GM21529 (cell line): Measurements from ENCODE around the gene CFAP92.

Experiments used
- ATAC-seq: cut with Tn5 transposase; IDR thresholded peaks from one replicate; pipeline ENCODE4 v1.9.1; 2021; ENCODE audit not compliant: unreplicated experiment

Gene CFAP92

GRCh38 chr3:128993461-128994172, at the start of gene CFAP92:
TSS of gene CFAP92 (minus strand) at chr3:128994076. CDS start at chr3:128993304, 772 bp downstream.
- peak; percentile 95 for ATAC-seq

DNA sequence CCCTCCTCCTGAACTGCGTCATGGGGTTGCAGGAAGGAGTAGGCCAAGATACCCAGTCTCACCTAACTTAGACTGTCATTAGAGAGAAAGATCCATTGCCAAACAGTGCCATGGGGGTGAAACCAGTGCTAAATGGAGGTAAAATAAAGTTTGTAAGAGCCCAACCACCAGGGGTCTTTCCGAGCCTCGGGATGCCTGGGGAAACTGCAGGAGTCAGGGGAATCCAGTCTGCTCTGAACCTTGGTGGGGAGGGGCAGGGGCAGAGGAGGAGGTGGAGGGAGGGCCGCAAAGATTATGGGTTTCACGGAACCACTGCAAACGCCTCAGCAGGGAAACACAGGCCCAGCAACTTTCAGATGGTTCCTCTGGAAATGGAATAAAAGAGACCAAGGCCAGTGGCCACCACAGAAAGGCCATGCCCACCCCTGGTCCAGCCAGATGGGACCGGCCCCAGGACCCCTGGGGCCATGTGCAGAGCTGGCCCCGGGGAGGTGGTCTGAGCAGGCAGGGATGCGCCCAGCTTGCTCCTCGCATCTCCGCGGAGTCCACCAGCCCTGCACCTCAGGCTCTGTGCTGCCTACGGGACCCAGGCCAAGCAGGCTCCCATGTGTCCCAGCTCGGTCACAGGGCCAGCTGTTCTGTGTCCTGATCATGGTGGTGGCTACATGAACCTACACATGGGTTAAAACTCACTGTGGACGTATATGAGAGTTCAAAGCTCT, 46.9 kb upstream of the CFAP92 start:
- ATAC-seq: no peak

- no peak for ATAC-seq
These were observed 46.1 kb upstream of the CFAP92 start for GRCh38 chr3:129040039-129040336.

- ATAC-seq: no peak
These were observed 45.6 kb upstream of the CFAP92 start for GRCh38 chr3:129039271-129040038.

DNA sequence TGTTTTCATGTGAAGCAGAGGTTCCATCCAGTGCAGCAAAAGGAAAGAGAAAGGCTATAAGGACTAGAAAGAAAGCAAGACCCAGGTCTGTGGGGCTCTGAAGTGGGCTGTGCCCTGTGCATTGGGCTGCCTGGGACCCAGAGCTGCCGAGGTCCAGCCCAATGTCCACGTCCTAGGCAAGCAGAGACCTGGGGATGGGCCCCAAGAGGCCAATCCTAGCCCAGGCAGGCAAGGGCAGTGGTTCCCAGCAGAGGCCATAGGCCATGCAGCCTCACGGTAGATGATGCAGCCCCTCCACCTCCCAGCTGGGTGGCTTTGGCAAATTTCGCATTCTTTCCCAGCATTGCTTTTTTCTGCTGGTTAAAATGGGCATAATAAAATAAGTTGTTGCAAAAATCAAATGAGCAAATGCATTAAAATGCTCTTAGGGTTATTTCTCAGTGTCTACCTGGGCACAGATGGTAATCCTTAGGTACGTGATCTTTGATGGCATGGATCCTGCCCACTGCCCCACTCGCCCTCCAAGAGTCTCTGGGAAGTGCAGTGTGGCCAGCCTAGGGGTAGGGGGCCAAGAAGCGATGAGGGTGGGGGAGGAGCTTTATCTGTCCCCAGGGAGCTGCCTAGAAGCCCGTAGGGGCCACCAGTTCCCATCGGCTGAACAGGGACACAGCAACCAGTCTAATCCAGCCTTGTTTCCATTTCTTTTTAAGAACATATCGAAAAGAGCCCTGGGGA, 44.4 kb upstream of the CFAP92 start:
- no peak for ATAC-seq

- no peak for ATAC-seq
These were observed 43.2 kb upstream of the CFAP92 start for GRCh38 chr3:129037093-129037419.

DNA sequence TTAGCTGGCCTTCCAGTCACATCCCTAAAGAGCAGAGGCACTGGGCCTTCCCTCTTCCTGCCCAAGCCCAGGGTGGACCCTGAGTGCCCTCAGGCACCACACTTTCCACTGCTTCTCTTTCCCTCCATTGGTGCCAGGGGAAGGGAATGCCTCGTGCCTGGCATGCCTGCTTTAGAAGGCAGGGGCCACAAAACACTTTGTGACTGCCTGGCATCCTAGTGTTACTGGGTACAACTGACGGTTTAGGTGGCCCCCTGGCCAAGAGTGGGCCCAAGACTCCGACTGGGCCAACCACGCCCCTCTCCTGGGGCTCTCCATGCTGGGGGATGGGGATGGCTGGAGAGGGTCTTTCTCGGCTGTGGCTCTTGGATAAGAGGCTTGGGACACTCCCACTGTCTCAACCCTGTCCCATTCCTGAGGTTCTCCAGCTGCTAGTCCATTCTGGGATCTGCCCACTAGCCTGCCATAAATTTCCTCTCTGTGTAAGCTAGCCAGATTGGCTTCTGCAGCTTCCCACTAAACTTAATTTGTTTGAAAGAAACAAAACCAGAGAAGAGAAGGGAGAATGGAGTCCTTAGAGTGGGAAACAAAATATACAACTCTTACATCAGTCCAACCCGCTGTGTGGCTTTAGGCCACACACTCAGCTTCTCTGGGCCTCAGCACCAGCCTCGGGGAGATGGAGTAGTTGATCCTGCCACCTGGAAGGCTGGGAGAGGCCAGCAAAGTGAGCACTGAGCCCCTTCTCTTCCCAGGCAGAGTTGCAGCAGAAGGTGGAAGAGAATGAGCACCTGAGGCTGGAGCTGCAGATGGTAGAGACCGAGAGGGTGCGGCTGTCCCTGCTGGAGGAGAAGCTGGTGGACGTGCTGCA, 42.6 kb upstream of the CFAP92 start:
- ATAC-seq: no peak

- no peak for ATAC-seq
These were observed 41.7 kb upstream of the CFAP92 start for GRCh38 chr3:129035360-129036221.

GRCh38 chr3:129034642-129035041, 40.8 kb upstream of the CFAP92 start:
- no peak for ATAC-seq

DNA sequence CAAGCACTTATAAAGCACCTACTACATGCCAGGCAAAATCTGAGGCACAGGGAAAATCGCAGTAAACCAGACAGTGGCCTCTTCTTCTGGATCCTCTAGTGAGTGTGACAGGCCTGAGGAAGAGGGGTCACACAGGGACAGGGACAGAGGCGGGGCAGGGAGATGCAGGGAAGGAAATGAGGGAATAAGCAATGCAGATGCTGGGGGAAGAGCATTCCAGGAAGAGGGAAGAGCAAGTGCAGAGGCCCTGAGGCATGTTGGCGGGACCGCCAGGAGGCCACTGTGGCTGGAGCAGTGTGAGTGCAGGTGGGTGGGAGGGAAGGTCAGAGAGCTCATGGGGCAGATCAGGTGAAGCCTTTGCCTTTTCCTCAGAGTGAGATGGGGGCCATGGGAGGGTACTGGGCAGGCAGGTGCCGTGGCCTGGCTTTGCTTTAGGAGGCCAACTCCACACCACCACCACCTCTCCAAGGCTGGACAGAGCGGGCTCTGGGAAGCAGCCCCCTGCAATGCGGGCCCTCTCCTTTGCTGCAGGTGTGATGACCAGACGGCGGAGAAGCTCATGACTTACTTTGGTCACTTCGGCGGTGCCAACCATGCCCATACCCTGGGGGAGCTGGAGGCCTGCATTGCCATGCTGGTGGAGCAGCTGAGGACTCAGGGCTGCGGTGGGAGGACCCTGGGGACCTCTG, 39.9 kb upstream of the CFAP92 start:
- no peak for ATAC-seq

DNA sequence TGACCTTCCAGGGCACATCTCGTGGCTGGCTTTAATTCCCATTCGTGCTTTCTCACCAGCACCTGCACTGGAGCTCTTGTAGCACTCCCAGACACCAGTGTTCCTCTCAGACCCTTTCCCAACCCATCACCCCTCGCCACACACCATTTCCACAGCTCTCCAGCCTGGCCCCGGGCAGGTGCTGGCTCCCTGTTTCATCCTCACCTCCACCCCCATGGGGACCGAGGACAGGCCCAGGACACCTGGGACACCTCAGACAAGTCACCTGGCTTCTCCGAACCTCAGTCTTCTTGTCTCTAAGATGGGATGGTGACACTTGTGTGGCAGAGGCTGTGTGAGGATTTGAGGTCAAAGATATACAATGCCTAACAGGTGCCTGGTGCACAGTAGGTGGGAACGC, 39.3 kb upstream of the CFAP92 start:
- ATAC-seq: no peak

DNA sequence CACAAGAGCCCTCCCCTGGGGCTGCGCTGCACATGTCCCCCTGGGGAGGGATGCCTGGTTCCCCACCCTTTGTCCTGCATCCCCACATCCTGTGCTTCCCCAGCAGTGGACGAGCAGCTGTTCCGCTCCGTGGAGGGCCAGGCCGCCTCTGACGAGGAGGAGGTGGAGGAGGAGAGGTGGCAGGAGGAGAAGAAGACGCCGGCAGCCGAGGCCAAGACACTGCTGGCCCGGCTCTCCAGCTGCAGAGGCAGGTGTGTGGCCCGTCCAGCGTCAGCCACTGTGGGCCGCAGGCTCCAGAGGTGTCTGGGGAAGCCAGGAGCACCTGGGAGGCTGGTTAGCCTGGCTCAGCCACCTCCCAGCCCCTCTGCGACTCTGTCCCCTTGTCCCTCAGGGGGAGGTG, 38.8 kb upstream of the CFAP92 start:
- ATAC-seq: no peak

DNA sequence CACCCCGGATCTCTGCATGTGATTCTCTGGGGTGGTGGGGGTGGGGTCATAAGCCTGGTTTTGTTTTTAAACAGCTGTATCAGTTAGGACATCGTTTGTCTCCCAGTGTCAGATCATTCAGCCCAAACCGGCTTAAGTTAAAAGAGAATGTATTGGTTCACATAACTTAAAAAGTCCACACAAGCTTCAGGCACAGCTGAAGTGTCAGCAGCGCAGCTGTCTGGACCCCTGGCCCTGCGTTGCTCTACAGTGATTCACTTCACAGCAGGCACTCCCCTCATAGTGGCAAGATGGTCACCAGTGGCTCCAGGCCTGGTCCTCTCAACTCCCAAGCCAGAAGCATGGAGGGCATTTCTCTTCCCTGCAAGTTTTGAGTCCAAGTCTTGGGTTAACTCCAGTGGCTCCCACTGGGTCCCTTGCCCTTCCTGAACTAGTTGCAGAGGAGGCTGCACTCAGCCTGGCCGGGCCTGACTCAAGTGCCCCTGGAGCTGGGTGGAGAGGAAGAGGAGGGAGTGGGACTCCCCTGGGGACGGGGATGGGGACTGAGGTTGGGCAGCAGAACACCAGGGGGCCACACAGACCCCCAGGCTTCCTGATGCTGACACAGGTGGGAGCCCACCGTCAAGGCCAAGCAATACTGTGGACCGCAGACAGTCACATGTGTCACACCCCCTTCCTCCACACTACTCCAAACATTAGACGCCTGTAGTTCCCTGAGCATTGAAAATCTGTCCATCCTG, 37.8 kb upstream of the CFAP92 start:
- ATAC-seq: no peak

- ATAC-seq: no peak
These were observed 36.7 kb upstream of the CFAP92 start for GRCh38 chr3:129030611-129031010.

DNA sequence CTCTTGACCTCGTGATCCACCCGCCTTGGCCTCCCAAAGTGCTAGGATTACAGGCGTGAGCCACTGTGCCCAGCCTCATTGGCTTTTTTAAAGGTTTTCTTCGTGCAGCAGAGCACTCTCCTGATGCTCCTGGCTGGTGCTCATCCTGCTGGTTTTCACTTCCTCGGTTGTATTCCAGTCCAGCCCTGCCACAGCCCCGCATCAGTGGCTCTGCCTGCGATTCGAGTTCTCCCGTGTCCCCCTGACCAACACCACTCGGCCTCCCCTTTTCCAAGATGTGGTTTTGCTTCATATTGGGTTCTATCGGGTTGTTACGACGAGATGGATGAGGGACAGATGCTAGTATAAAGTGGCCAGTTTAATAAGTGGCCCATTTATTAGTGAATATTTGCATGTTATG, 35.0 kb upstream of the CFAP92 start:
- no peak for ATAC-seq

DNA sequence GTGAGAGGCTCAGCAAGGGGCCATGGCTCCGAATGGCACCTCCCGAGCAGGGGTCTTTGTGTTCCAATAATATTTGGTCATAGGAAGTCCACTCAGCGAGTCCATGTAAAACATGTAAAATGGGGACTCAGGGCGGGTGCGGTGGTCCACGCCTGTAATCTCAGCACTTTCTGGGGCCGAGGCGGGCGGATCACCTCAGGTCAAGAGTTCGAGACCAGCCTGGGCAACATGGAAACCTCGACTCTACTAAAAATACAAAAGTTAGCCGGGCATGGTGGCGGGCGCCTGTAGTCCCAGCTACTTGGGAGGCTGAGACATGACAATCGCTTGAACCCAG, 33.6 kb upstream of the CFAP92 start:
- ATAC-seq: no peak

- peak; percentile 99 for ATAC-seq
These were observed 33.1 kb upstream of the CFAP92 start for GRCh38 chr3:129026728-129027543.
